ENCODE results near the gene FAM136A. TPM values are rescaled to one million over a fixed set of nuclear protein-coding genes. Genes with fewer than 3 reads are reported as not detected.
A peak's percentile ranks its signal among the peaks of the same experiment; 100 is the strongest.

The FAM136A gene
- 10 to 100 TPM; 32.5 to 69.2 TPM for total RNA-seq

DNA sequence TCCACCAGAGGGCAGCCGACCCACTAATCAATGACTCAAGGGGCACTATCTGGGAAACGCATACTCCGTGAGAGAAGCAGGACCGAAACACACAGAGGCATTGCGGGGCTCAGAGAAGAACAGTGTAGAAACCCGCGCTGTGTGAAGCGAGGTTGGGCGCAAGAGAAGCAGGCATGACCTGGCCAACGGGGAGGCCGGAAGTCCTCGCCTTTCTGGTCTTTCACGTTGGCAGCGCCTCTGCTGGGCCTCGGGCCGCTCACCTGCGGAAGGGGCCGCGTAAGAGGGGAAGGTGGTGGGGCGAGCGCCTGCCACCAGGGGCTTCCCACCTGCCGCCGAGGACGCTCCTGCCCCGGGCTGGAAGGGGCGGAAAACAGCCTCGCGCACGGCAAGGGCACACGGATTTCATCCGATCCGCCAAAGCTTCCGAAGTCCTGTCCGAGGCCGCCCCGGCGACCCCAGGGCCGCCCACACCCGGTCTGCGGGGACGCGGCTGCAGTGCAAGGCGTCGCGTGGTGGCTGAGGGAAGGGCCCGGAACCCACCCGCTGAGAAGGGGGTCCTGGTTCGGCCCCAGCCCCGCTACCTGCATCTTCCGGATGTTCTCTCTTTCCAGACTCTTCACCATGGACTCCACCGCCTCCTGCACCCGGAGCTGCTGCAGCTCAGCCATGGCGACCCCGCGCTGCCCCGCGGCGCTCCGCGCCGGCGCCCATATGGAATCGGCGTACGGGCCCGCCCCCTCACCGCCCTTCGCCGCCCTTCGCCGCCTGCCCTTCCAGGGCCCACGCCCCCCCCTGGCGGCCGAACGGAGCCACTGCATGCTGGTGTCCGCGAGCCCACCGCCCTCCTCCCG, at the start of gene FAM136A:
TSS of gene FAM136A (minus strand) at position 724 of the 851 bp plus-strand sequence. CDS start at position 668, 56 bp downstream.
- H3K27ac Mint-ChIP-seq = peak within 1 kb of the TSS; percentile 89
- peak; percentile 87 for ATAC-seq (replicated peaks)

DNA sequence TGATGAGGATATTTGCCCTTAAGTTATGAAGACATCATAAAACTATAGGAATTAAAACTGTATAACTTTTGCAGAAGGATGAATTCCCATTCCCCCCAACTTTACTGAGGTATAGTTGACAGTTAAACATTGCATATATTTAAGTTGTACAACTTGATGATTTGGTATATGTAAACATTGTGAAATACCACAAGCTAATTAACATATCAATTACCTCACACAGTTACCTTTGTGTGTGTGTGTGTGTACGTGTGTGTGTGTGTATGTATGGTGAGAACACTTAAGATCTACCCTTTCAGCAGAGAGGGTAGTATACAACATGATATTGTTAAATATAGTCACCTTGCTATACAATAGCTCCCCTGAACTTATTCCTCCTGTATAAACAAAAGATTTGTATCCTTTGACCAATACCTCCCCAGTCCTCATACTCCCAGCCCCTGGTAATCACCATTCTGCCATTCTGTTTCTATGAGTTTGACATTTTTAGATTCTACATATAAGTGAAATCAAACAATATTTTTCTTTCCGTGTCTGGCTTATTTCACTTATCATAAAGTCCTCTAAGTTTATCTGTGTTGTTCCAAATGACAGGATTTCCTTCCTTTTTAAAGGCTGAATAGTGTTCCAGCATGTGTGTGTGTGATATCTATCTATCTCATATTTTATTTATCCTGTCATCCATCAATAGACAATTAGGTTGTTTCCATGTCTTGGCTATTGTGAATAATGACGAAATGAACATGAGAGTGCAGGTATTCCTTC, 48.2 kb upstream of the FAM136A start:
- Mint-ChIP-seq H3K4me1 (no peaks in the 10 kb centered on the region), H3K27me3 (peaks cover 18% of the 10 kb centered on the region), H3K27ac (no peak overlapping the region), H3K36me3 (ENCODE audit: low read depth) (no peaks in the 10 kb centered on the region), H3K9me3 (no peaks in the 10 kb centered on the region), H3K4me3 (no peak overlapping the region)
- ATAC-seq (replicated peaks) = no peak

More for the DNA sequence above, at the start of gene FAM136A:
- H3K27me3 Mint-ChIP-seq = no peaks in the 10 kb centered on the region
- no peaks in the 10 kb centered on the region for H3K9me3 Mint-ChIP-seq
- peak within 1 kb of the TSS; percentile 89 for H3K4me3 Mint-ChIP-seq
- H3K36me3 Mint-ChIP-seq (ENCODE audit: low read depth) = peaks cover 45% of the 10 kb centered on the region
- H3K4me1 Mint-ChIP-seq = peaks cover 20% of the 10 kb centered on the region

DNA sequence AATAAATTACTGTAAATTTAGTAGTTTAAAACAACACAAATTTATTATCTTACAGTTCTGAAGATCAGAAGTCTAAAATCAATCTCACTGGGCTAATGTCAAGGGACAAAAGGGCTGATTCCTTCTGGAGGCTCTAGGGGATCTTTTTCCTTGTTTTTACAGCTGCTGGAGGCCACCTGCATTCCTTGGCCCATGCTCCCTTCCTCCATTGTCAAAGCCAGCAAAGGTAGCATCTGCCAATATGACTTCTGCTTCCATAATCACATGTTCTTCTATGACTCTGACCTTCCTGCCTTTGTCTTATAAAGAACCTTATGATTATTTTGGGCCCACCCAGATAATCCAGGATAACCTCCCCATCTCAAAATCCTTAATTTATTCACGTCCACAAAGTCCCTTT, 46.0 kb upstream of the FAM136A start:
- Mint-ChIP-seq H3K9me3 (no peaks in the 10 kb centered on the region), H3K27ac (no peak overlapping the region), H3K4me1 (no peaks in the 10 kb centered on the region), H3K36me3 (ENCODE audit: low read depth) (no peaks in the 10 kb centered on the region), H3K4me3 (no peak overlapping the region), H3K27me3 (peaks cover 18% of the 10 kb centered on the region)
- ATAC-seq (replicated peaks) = no peak

DNA sequence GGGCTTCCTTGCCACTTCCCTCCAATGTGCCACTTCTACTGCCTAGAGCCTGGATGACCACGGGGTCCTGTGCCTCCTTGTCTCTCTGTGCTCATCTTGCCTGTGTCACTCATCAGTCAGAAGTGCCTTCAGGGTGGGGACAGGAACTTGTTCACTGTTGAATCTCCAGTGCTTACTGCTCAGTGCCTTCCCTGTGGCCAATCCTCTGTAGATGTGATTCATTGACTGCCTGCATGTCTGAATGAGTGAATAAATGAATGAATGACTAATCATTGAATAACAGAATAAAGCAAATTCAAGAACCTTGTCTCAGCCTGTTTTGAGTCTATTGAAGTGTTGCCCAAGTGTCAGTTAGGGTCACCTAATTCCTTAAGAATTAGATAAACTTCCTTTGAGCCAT, 42.3 kb upstream of the FAM136A start:
- H3K27ac Mint-ChIP-seq = no peak overlapping the region
- H3K9me3 Mint-ChIP-seq = no peaks in the 10 kb centered on the region
- ATAC-seq (replicated peaks) = peak; percentile 70
- H3K36me3 Mint-ChIP-seq (ENCODE audit: low read depth) = no peaks in the 10 kb centered on the region
- H3K4me3 Mint-ChIP-seq = no peak overlapping the region
- peaks cover 6% of the 10 kb centered on the region for H3K4me1 Mint-ChIP-seq
- peaks cover 10% of the 10 kb centered on the region for H3K27me3 Mint-ChIP-seq

DNA sequence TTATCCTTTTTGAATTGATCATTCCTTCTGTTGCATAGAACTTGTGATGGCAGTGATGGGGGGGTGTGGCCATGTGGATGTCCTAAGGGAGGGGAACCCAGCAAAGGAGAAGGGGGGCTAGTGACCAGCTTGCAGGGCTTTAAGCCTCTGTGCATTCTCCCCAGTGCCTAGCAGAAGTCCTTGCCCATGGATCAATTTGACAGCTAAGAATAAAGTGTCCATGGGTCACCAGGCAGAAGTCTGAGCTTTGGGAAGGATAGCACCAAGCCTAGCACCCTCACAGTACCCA, 39.6 kb upstream of the FAM136A start:
- ATAC-seq (replicated peaks) = peak; percentile 5
- Mint-ChIP-seq H3K4me3 (no peak overlapping the region), H3K27ac (peak overlapping the region; percentile 18), H3K4me1 (peaks cover 6% of the 10 kb centered on the region), H3K9me3 (no peaks in the 10 kb centered on the region), H3K27me3 (peaks cover 5% of the 10 kb centered on the region), H3K36me3 (ENCODE audit: low read depth) (no peaks in the 10 kb centered on the region)

DNA sequence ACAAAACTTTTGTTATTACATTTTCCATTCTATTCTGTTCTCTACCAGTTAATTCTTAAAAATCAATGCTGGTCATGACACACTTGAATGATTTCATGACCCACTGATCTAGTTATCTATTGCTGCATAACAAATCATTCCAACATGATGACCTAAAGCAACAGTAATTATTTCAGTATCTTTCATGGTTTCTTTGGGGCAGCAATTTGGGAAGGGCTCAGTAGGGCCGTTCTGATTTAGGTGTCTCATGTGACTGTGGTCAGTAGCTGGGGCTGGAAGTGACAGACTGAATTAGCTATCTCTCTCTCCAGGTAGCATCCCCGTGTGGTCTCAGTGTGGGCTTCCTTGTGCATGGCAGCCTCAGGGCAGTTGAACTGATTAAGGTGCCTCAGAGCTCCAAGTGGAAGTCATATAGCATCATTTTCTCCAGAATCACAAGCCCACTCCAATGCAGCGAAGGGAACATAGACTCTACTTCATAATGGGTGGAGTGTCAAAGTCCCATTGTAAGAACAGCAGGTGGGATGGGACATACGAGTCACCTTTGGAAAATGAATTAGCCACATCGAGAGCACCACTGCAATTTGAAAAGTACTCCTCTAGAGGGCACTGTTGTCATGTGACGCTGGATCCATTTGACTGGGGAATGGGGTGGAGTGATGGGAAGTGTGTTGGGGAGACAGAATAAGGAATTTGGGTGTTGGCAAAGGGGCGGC, 39.1 kb upstream of the FAM136A start:
- Mint-ChIP-seq H3K27me3 (peaks cover 5% of the 10 kb centered on the region), H3K27ac (peak overlapping the region; percentile 18), H3K9me3 (no peaks in the 10 kb centered on the region), H3K4me1 (peaks cover 6% of the 10 kb centered on the region), H3K4me3 (no peak overlapping the region), H3K36me3 (ENCODE audit: low read depth) (no peaks in the 10 kb centered on the region)
- peak; percentile 34 for ATAC-seq (replicated peaks)

DNA sequence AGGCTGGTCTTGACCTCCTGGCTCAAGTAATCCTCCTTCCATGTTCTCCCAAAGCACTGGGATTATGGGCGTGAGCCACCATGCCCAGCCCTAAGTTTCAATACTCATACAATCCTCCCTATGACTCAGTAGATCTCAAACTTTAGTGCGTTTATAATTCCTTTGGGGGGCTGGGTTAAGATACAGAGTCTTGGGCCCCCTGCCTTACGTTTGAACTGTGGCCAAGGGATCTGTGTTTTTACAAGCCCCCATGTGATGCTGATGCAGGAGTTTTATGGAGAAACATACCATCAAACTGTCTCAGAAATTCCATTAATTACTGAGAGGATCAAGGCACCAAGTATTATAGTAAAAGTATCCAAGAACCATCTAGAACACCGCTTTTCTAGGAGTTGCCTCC, 38.2 kb upstream of the FAM136A start:
- Mint-ChIP-seq H3K4me3 (no peak overlapping the region), H3K9me3 (no peaks in the 10 kb centered on the region)
- no peak for ATAC-seq (replicated peaks)

DNA sequence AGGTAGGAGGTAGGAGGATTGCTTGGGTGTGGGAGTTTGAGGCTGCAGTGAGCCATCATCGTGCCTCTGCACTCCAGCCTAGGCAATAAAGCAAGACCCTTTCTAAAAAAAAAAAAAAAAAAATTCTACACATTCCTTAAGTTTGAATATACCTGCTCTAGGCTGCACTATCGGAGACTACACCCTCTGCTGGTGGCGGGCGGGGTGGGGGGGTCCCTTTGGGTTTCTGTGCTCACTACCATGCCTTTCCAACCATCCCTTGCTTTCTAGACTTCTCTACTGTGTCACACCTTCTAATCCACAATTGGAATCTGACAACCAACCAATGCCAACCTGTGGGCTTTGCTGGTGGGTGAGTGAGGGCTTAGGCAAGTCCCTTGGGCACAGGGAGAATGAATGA, 34.7 kb upstream of the FAM136A start:
- H3K27ac Mint-ChIP-seq = no peak overlapping the region
- no peak for ATAC-seq (replicated peaks)
- H3K9me3 Mint-ChIP-seq = no peaks in the 10 kb centered on the region
- H3K36me3 Mint-ChIP-seq (ENCODE audit: low read depth) = no peaks in the 10 kb centered on the region
- H3K27me3 Mint-ChIP-seq = peaks cover 5% of the 10 kb centered on the region
- peaks cover 6% of the 10 kb centered on the region for H3K4me1 Mint-ChIP-seq
- no peak overlapping the region for H3K4me3 Mint-ChIP-seq

More for the DNA sequence above, 38.2 kb upstream of the FAM136A start:
- H3K4me1 Mint-ChIP-seq = peaks cover 6% of the 10 kb centered on the region
- H3K36me3 Mint-ChIP-seq (ENCODE audit: low read depth) = no peaks in the 10 kb centered on the region
- peaks cover 5% of the 10 kb centered on the region for H3K27me3 Mint-ChIP-seq
- no peak overlapping the region for H3K27ac Mint-ChIP-seq

DNA sequence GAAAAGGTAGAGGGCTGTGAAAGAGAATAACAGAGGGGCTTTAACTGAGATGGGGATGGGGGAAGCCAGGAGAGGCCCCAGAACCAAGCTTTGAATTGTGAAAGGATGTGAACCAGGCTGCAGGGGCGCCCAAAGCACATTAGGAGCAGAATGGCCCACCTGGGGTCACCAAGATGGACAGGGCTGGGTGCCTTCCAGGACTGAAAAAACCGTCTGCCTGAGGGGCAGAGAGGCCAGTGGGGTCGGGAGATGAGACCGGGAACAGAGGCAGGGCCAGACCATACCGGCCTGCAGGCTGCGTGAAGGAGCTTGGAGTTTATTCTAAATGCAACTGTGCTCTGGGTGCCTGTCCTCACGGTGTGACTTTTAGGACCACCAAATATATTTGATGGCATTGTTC, 29.1 kb upstream of the FAM136A start:
- Mint-ChIP-seq H3K27ac (no peak overlapping the region), H3K27me3 (no peaks in the 10 kb centered on the region), H3K4me1 (no peaks in the 10 kb centered on the region), H3K36me3 (ENCODE audit: low read depth) (no peaks in the 10 kb centered on the region), H3K9me3 (no peaks in the 10 kb centered on the region), H3K4me3 (no peak overlapping the region)
- no peak for ATAC-seq (replicated peaks)

DNA sequence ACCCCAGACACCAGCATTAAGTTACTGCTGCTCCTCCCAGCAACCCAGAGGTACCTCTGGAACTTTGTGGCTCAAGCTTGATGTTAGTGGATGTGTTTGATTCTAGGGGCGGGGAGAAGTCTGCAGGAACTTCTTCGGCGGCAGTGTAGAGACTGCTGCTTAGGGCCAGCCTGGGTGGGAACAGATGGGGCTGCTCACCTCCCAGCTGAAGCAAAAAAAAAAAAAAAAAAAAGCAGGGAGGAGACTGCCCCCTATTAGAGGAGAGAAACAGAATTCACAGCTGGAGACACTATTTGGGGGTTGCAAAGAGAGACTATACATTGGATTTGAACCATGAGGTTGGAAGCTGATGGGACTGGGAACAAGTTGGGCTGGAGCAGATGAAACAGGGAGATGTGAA, 28.6 kb upstream of the FAM136A start:
- ATAC-seq (replicated peaks) = no peak
- Mint-ChIP-seq H3K27ac (no peak overlapping the region), H3K4me3 (no peak overlapping the region), H3K4me1 (no peaks in the 10 kb centered on the region), H3K27me3 (no peaks in the 10 kb centered on the region), H3K36me3 (ENCODE audit: low read depth) (no peaks in the 10 kb centered on the region), H3K9me3 (no peaks in the 10 kb centered on the region)

DNA sequence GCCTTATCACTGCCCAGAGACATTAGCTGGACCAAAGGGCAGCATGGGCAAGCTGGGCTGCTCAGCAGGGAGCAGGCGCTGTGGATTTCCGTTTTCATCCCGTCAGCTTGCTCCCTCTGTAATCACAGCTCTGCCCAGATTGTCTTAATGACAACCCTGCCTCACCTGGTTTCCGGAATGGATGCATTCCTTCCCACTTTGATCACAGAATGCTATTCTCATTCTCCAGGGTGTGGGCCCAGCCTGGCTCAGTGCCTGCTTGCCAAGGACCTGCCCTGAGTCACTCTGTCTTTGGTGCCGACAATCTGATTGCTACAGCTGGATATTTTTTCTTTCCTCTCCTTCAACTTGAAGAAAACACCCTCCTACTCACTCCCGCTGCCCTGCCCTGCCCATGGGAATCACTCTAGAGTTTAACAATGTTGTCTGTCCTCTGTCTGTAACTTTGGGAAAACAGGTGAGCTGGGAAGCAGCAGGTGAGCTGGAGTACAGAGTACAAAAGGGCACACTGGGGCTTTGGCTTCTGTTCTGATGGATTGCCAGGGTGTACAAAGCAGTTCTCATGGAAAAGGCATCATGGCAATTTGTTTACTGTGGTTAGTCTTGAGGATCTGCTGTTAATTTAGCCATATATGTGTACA, 27.2 kb upstream of the FAM136A start:
- Mint-ChIP-seq H3K4me3 (no peak overlapping the region), H3K9me3 (no peaks in the 10 kb centered on the region), H3K27ac (no peak overlapping the region), H3K27me3 (no peaks in the 10 kb centered on the region), H3K36me3 (ENCODE audit: low read depth) (no peaks in the 10 kb centered on the region), H3K4me1 (no peaks in the 10 kb centered on the region)
- ATAC-seq (replicated peaks) = no peak

DNA sequence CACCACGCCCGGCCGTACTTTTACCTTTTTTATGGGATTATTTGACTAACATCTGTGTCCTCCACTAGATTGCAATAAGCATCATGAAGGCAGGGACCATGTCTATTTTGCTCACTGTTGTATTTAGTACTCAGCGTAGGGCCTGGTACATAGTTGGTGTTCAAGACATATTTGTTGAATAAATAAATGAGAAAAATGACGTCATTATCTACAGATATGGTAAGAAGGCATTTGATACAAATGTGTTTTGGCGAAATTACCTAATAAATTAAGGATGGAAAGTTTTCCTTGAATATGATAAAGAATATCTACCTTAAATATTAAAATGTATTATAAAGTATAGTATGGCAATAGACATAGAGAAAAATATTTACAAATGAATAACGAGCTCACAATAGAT, 24.0 kb upstream of the FAM136A start:
- H3K4me3 Mint-ChIP-seq = no peak overlapping the region
- H3K36me3 Mint-ChIP-seq (ENCODE audit: low read depth) = no peaks in the 10 kb centered on the region
- H3K9me3 Mint-ChIP-seq = no peaks in the 10 kb centered on the region
- ATAC-seq (replicated peaks) = no peak
- no peaks in the 10 kb centered on the region for H3K4me1 Mint-ChIP-seq
- H3K27me3 Mint-ChIP-seq = peaks cover 10% of the 10 kb centered on the region
- H3K27ac Mint-ChIP-seq = no peak overlapping the region

DNA sequence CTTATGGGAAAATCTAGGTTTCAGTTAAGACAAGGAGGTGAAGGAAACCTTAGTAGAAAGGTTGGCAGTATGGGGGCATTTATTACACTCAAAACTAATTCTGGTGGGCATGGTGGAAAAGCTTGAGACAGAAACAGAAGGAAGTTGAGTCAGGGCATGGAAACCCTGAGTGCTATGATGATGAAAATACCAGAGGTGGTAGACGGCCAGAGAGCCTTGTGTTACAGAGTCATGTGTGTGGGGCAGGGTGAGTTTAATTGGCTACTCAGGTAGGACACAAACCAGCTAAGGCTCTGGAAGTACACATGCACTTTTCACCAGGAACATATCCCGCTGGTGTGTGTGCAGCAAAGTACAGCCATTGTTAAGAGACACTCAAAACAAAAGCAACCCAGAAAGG, 20.7 kb upstream of the FAM136A start:
- Mint-ChIP-seq H3K27me3 (peaks cover 10% of the 10 kb centered on the region), H3K4me1 (no peaks in the 10 kb centered on the region), H3K4me3 (no peak overlapping the region), H3K36me3 (ENCODE audit: low read depth) (no peaks in the 10 kb centered on the region), H3K27ac (no peak overlapping the region), H3K9me3 (no peaks in the 10 kb centered on the region)
- peak; percentile 35 for ATAC-seq (replicated peaks)

DNA sequence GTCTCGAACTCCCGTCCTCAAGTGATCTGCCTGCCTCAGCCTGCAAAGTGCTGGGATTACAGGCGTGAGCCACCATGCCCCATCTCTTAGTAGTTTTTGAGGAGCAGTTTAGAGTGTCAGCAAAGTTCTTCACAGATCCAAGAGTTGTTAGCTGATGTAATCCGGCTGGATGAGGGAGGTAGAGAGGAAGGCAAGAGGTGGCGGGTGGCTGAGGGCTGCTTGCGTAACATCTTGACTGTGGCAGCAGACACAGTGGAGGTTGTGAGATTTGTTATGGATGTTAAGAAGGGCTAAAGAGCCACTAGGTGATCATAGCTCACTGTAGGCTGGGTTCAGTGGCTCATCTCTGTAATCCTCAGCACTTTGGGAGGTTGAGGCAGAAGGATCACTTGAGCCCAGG, 19.5 kb upstream of the FAM136A start:
- H3K27me3 Mint-ChIP-seq = peaks cover 10% of the 10 kb centered on the region
- no peak for ATAC-seq (replicated peaks)
- H3K4me1 Mint-ChIP-seq = no peaks in the 10 kb centered on the region
- H3K27ac Mint-ChIP-seq = no peak overlapping the region
- no peaks in the 10 kb centered on the region for H3K36me3 Mint-ChIP-seq (ENCODE audit: low read depth)
- H3K4me3 Mint-ChIP-seq = no peak overlapping the region
- H3K9me3 Mint-ChIP-seq = no peaks in the 10 kb centered on the region

All from activated T-helper 17 cell treated with anti-CD3 and anti-CD28 coated beads, Interleukin-2, amount 50 U/mL, for 72 hours (primary cell).